Measurements from ENCODE around the gene PCSK5. TPM values are rescaled to one million over a fixed set of nuclear protein-coding genes. Genes with fewer than 3 reads are reported as not detected.
"Not testable (repeated sequence)": the region's sequence is repeated elsewhere in the genome, so short reads cannot be mapped to it uniquely, and the experiment has no call there.

Gene PCSK5
- total RNA-seq, 2 experiments from 2014 or later = 14.4 to 15.2 TPM

DNA sequence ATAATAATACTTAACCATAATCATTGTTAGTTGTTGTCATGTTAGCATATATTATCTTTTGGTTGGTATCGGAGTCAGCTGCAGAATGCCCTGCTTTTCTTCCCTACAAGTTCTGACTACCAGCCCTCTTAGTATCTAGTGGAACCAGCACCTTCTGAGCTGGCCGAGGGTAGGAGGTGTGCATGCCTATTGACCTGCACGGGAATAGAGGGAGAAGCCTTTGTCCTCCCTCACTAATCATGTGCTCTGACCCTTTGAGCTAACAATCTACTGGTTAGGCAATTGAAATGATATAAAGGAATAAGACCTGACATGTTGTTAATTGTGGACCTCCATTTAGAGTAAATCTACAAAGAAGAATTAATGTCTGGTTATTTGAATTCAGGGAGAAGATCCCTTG is 4.1 kb downstream of the PCSK5 start:
- H3K36me3 ChIP-seq (ENCODE audit: insufficient read depth, low read length) = no peaks in the 10 kb centered on the region
- Mint-ChIP-seq H3K36me3 (ENCODE audit: low read depth) (peaks cover 15% of the 10 kb centered on the region), H3K27ac (no peak overlapping the region), H3K4me1 (ENCODE audit: low read depth) (peaks cover 65% of the 10 kb centered on the region), H3K9me3 (no peaks in the 10 kb centered on the region), H3K27me3 (no peaks in the 10 kb centered on the region), H3K4me3 (peak overlapping the region; percentile 93)
- peaks cover 0 to 3% of the 10 kb centered on the region in 2 experiments for H3K9me3 ChIP-seq (ENCODE audit: control insufficient read depth in 1 of 2, insufficient read depth in 1 of 2, low read length in 2 of 2)
- H3K27me3 ChIP-seq (ENCODE audit: control insufficient read depth in 1 of 2, insufficient read depth in 2 of 2, low read length in 2 of 2) = no peaks in the 10 kb centered on the region
- no peak overlapping the region for H3K4me3 ChIP-seq (ENCODE audit: low read length)
- TF ChIP-seq, protein P1, sequence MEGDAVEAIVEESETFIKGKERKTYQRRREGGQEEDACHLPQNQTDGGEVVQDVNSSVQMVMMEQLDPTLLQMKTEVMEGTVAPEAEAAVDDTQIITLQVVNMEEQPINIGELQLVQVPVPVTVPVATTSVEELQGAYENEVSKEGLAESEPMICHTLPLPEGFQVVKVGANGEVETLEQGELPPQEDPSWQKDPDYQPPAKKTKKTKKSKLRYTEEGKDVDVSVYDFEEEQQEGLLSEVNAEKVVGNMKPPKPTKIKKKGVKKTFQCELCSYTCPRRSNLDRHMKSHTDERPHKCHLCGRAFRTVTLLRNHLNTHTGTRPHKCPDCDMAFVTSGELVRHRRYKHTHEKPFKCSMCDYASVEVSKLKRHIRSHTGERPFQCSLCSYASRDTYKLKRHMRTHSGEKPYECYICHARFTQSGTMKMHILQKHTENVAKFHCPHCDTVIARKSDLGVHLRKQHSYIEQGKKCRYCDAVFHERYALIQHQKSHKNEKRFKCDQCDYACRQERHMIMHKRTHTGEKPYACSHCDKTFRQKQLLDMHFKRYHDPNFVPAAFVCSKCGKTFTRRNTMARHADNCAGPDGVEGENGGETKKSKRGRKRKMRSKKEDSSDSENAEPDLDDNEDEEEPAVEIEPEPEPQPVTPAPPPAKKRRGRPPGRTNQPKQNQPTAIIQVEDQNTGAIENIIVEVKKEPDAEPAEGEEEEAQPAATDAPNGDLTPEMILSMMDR (IDR thresholded peaks at IDR 0.05) = no peak
- DNase-seq = no peak
- no peak for ATAC-seq (ENCODE audit: poor library complexity)
- ChIA-PET POLR2A (no interaction called here), CTCF (no interaction called here)
- peaks cover 34% of the 10 kb centered on the region for H3K4me1 ChIP-seq (ENCODE audit: insufficient read depth, low read length)
- no peak overlapping the region for H3K27ac ChIP-seq (ENCODE audit: low read depth in 1 of 2, low read length in 2 of 2)
- intact Hi-C loops (cut with DNase I, micrococcal nuclease) = loop anchor here (5.0 to 10.0 kb wide), 5 partner anchors 60 to 810 kb away; partner anchors contain the start of genes NMRK1 (in 1 of the 2) and OSTF1 (in 1 of the 2)

DNA sequence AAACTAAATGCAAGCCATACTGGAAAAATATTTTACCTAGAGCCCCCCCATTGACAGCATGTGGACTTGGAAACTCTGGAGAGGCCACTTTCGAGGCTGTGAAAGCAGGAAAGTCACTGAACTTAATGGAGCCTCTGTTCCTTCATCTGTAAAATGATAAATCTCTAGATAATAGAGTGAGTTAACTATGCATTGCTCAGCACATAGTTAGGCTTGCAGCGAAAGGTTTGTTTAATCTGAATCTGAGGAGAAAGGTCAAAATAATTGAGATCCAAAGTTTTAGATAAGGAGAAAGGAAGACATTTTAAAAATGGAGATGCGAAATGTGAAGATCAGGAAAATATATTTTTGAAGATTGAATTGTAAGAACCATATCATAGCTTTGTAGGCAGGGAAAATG is 4.6 kb downstream of the PCSK5 start:
- peaks cover 31% of the 10 kb centered on the region for H3K4me1 ChIP-seq (ENCODE audit: insufficient read depth, low read length)
- no peaks in the 10 kb centered on the region for H3K9me3 Mint-ChIP-seq
- H3K4me3 ChIP-seq (ENCODE audit: low read length) = no peak overlapping the region
- no peaks in the 10 kb centered on the region for H3K36me3 ChIP-seq (ENCODE audit: insufficient read depth, low read length)
- no peak overlapping the region for H3K27ac ChIP-seq (ENCODE audit: low read depth in 1 of 2, low read length in 2 of 2)
- no peaks in the 10 kb centered on the region for H3K27me3 ChIP-seq (ENCODE audit: control insufficient read depth in 1 of 2, insufficient read depth in 2 of 2, low read length in 2 of 2)
- ChIA-PET CTCF (no interaction called here), POLR2A (no interaction called here)
- ATAC-seq (ENCODE audit: poor library complexity) (no peak), DNase-seq (no peak)
- H3K27ac Mint-ChIP-seq = no peak overlapping the region
- peaks cover 9% of the 10 kb centered on the region for H3K36me3 Mint-ChIP-seq (ENCODE audit: low read depth)
- TF ChIP-seq, protein P1 (IDR thresholded peaks at IDR 0.05) = no peak
- peaks cover 62% of the 10 kb centered on the region for H3K4me1 Mint-ChIP-seq (ENCODE audit: low read depth)
- intact Hi-C loops (cut with DNase I, micrococcal nuclease) = loop anchor here (10.0 kb wide), 2 partner anchors 60 to 810 kb away; partner anchors contain the start of genes NMRK1 (in 1 of the 2) and OSTF1 (in 1 of the 2)
- H3K9me3 ChIP-seq (ENCODE audit: control insufficient read depth in 1 of 2, insufficient read depth in 1 of 2, low read length in 2 of 2) = peaks cover 0 to 3% of the 10 kb centered on the region in 2 experiments
- no peaks in the 10 kb centered on the region for H3K27me3 Mint-ChIP-seq
- no peak overlapping the region for H3K4me3 Mint-ChIP-seq

DNA sequence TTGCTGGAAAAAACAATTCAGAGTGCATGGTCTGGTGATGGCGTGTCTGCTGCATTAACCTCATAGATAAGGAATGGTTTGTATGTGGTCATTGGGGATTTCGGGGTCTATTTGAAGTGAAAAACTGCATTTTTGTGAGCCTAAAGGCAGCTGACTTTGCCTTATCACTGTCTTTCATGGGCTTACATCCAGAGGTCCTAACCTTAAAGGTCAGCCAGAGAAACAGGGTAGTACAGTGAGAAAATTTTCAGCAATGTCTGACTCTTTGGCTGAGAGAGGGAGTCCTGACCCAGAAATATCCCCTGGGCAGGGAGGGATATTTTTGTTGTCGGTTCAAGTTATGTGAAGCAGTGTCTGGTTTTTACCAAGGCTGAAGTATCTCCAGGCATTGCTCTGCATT is 5.7 kb downstream of the PCSK5 start:
- H3K27me3 Mint-ChIP-seq = no peaks in the 10 kb centered on the region
- intact Hi-C loops (cut with DNase I, micrococcal nuclease) = loop anchor here (10.0 kb wide), 2 partner anchors 59 to 811 kb away; partner anchors contain the start of genes NMRK1 (in 1 of the 2) and OSTF1 (in 1 of the 2)
- H3K36me3 Mint-ChIP-seq (ENCODE audit: low read depth) = peaks cover 10% of the 10 kb centered on the region
- DNase-seq (no peak), ATAC-seq (ENCODE audit: poor library complexity) (no peak)
- peaks cover 64% of the 10 kb centered on the region for H3K4me1 Mint-ChIP-seq (ENCODE audit: low read depth)
- H3K4me3 Mint-ChIP-seq = no peak overlapping the region
- H3K27me3 ChIP-seq (ENCODE audit: control insufficient read depth in 1 of 2, insufficient read depth in 2 of 2, low read length in 2 of 2) = no peaks in the 10 kb centered on the region
- H3K4me3 ChIP-seq (ENCODE audit: low read length) = no peak overlapping the region
- no peaks in the 10 kb centered on the region for H3K36me3 ChIP-seq (ENCODE audit: insufficient read depth, low read length)
- no peak overlapping the region for H3K27ac ChIP-seq (ENCODE audit: low read depth in 1 of 2, low read length in 2 of 2)
- POLR2A ChIA-PET = no interaction called here
- H3K4me1 ChIP-seq (ENCODE audit: insufficient read depth, low read length) = peaks cover 24% of the 10 kb centered on the region
- CTCF ChIA-PET = no interaction called here
- no peak overlapping the region for H3K27ac Mint-ChIP-seq
- TF ChIP-seq, protein P1 (IDR thresholded peaks at IDR 0.05) = no peak
- no peaks in the 10 kb centered on the region for H3K9me3 Mint-ChIP-seq
- peaks cover 0 to 3% of the 10 kb centered on the region in 2 experiments for H3K9me3 ChIP-seq (ENCODE audit: control insufficient read depth in 1 of 2, insufficient read depth in 1 of 2, low read length in 2 of 2)

GRCh38 chr9:75900893-75901524 is 10.5 kb downstream of the PCSK5 start:
- H3K4me3 ChIP-seq (ENCODE audit: low read length); intact Hi-C loops (cut with DNase I, micrococcal nuclease); H3K4me1 ChIP-seq (ENCODE audit: insufficient read depth, low read length); DNase-seq; H3K27me3 ChIP-seq (ENCODE audit: control insufficient read depth in 1 of 2, insufficient read depth in 2 of 2, low read length in 2 of 2); H3K9me3 ChIP-seq (ENCODE audit: control insufficient read depth in 1 of 2, insufficient read depth in 1 of 2, low read length in 2 of 2); H3K27ac ChIP-seq (ENCODE audit: low read depth in 1 of 2, low read length in 2 of 2); H3K4me3 Mint-ChIP-seq; H3K27ac Mint-ChIP-seq; H3K36me3 ChIP-seq (ENCODE audit: insufficient read depth, low read length); H3K9me3 Mint-ChIP-seq; ATAC-seq (ENCODE audit: poor library complexity); CTCF ChIA-PET; H3K27me3 Mint-ChIP-seq: not testable (repeated sequence)
- Mint-ChIP-seq H3K4me1 (ENCODE audit: low read depth) (peaks cover 60% of the 10 kb centered on the region), H3K36me3 (ENCODE audit: low read depth) (peaks cover 10% of the 10 kb centered on the region)
- POLR2A ChIA-PET = interaction anchor here (0.6 kb wide), 1 partner anchor 214 kb away, joined by 3 read pairs; no protein-coding TSS in a partner anchor

Measured in CD4-positive, alpha-beta T cell (primary cell).